ENCODE measurements around the gene AHCTF1. TPM values are rescaled to one million over a fixed set of nuclear protein-coding genes. Genes with fewer than 3 reads are reported as not detected.

The AHCTF1 gene
- total RNA-seq, 1 donor from 2014 or later, result 38.7 TPM

- peaks cover 23% of the 10 kb centered on the region for H3K4me1 Mint-ChIP-seq
- no peak for DNase-seq (ENCODE audit: low spot score in 2 of 2, unreplicated experiment in 2 of 2)
- no peak for TF ChIP-seq CTCF (IDR thresholded peaks at IDR 0.05; ENCODE audit: unreplicated experiment)
- H3K9me3 Mint-ChIP-seq, result no peaks in the 10 kb centered on the region
- no peak overlapping the region for H3K4me3 Mint-ChIP-seq
- H3K27ac Mint-ChIP-seq, result no peak overlapping the region
- no peaks in the 10 kb centered on the region for H3K36me3 Mint-ChIP-seq
- H3K27me3 Mint-ChIP-seq (ENCODE audit: low read depth), result peaks cover 2% of the 10 kb centered on the region
Observed at GRCh38 chr1:246790833-246791232, 140.9 kb downstream of the AHCTF1 start.

DNA sequence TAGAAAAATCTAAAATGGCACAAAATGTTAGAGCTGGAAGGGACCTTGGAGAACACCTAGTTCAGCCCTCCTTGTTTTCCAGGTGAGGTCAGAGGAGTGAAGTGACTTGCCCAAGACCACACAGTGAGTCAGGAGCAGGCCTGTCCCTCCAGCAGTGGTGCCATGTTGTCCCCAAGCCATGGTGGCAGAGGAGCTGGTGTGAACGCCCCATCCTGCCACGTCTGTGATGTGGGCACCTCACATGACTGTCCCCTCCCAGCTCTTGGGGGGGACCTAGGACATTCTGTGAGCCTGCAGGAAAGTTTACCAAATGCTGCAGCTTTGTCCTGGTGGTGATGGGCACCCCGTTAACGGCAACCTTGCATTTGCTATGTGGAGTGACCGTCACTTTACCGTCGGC lies 141.4 kb downstream of the AHCTF1 start:
- no peak for DNase-seq (ENCODE audit: low spot score in 2 of 2, unreplicated experiment in 2 of 2)
- no peak overlapping the region for H3K4me3 Mint-ChIP-seq

GRCh38 chr1:246789454-246790339 lies 142.1 kb downstream of the AHCTF1 start:
- no peaks in the 10 kb centered on the region for H3K9me3 Mint-ChIP-seq
- no peaks in the 10 kb centered on the region for H3K36me3 Mint-ChIP-seq
- DNase-seq (ENCODE audit: low spot score in 2 of 2, unreplicated experiment in 2 of 2), result no peak
- no peak for TF ChIP-seq CTCF (IDR thresholded peaks at IDR 0.05; ENCODE audit: unreplicated experiment)
- H3K4me3 Mint-ChIP-seq, result peak overlapping the region; percentile 27
- peaks cover 2% of the 10 kb centered on the region for H3K27me3 Mint-ChIP-seq (ENCODE audit: low read depth)
- peaks cover 22% of the 10 kb centered on the region for H3K4me1 Mint-ChIP-seq
- H3K27ac Mint-ChIP-seq, result no peak overlapping the region

More for the DNA sequence above, 141.4 kb downstream of the AHCTF1 start:
- H3K9me3 Mint-ChIP-seq, result no peaks in the 10 kb centered on the region
- no peak for TF ChIP-seq CTCF (IDR thresholded peaks at IDR 0.05; ENCODE audit: unreplicated experiment)
- H3K36me3 Mint-ChIP-seq, result no peaks in the 10 kb centered on the region
- peaks cover 2% of the 10 kb centered on the region for H3K27me3 Mint-ChIP-seq (ENCODE audit: low read depth)
- H3K4me1 Mint-ChIP-seq, result peaks cover 23% of the 10 kb centered on the region
- no peak overlapping the region for H3K27ac Mint-ChIP-seq

Other genes starting within 250 kb of the AHCTF1 start
- gene SCCPDH, start 207.5 kb downstream of the AHCTF1 start, total RNA-seq, result 34.3 to 35.3 TPM (median 35.1 TPM) in 3 replicates
- 5.9 to 9.2 TPM (median 7.7 TPM) in 3 replicates for gene ZNF695, start 76.1 kb upstream of the AHCTF1 start, total RNA-seq
- gene ZNF670, start 146.9 kb upstream of the AHCTF1 start, total RNA-seq, result 6.9 to 7.8 TPM (median 7.4 TPM) in 3 replicates
- 17.0 to 17.7 TPM (median 17.4 TPM) in 3 replicates for gene ZNF669, start 172.4 kb upstream of the AHCTF1 start, total RNA-seq
- gene ZNF124, start 240.1 kb upstream of the AHCTF1 start, total RNA-seq, result 114 to 115 TPM (median 115 TPM) in 3 replicates

Data from mesothelial cell of epicardium (in vitro differentiated cells).